ENCODE results near the gene NUP58. TPM values are rescaled to one million over a fixed set of nuclear protein-coding genes. Genes with fewer than 3 reads are reported as not detected.

The NUP58 gene
- total and polyA plus RNA-seq, 10 of the 15 experiments (the other 5 are each of a cell fraction or from before 2014, with no cell fraction given): 12.1 to 78.0 (median 48.9) TPM

- TF ChIP-seq RFX5 (IDR thresholded peaks at IDR 0.05; ENCODE audit: low read depth, low read length) (peak; percentile 53; the same call in 1 of the 2 replicates), IRF3 (IDR thresholded peaks at IDR 0.05) (0 out of 2 replicates have a peak, but pooled peaks have one; percentile 11), FOS (IDR thresholded peaks at IDR 0.05; ENCODE audit: borderline replicate concordance, extremely low read depth, insufficient read length) (no peak), JUND (IDR thresholded peaks at IDR 0.05; ENCODE audit: low read depth, low read length) (peak; percentile 20; the same call in 1 of the 2 replicates), SRF (IDR thresholded peaks at IDR 0.05; ENCODE audit: low read depth in 2 of 2, low read length in 2 of 2) (no peak), KLF5 (IDR thresholded peaks at IDR 0.05; ENCODE audit: partially characterized antibody) (peak; percentile 65), PKNOX1 (IDR thresholded peaks at IDR 0.05) (peak; percentile 57; the same call in 1 of the 2 replicates), CUX1 (IDR thresholded peaks at IDR 0.05; ENCODE audit: insufficient replicate concordance, low read depth, low read length) (peak; percentile 45), SPI1 (IDR thresholded peaks at IDR 0.05; ENCODE audit: borderline replicate concordance, insufficient read depth, low read depth, low read length) (peak; percentile 78), PML (IDR thresholded peaks at IDR 0.05; ENCODE audit: low read length) (peak; percentile 58; the same call in 1 of the 2 replicates), RELA (IDR thresholded peaks at IDR 0.05; ENCODE audit: borderline replicate concordance, partially characterized antibody) (peak; percentile 77), RB1 (IDR thresholded peaks at IDR 0.05; ENCODE audit: borderline replicate concordance) (peak; percentile 91), MEF2A (IDR thresholded peaks at IDR 0.05; ENCODE audit: insufficient read depth, low read depth, low read length) (0 out of 2 replicates have a peak, but pooled peaks have one; percentile 38), ZBTB4 (CRISPR knock-in tag; IDR thresholded peaks at IDR 0.05) (no peak), SMC3 (IDR thresholded peaks at IDR 0.05; ENCODE audit: borderline replicate concordance, low read length) (peak; percentile 61; the same call in 1 of the 2 replicates), ZNF622 (IDR thresholded peaks at IDR 0.05) (no peak), ATF7 (IDR thresholded peaks at IDR 0.05; ENCODE audit: low read depth) (peak; percentile 36; the same call in 1 of the 2 replicates), RBBP5 (conservative IDR thresholded peaks at IDR 0.05) (no peak)
Measured at GRCh38 chr13:25286969-25287961, 14.2 kb upstream of the NUP58 start, which contains the start of gene MTMR6 (continued).

Measured in GM12878 (cell line).